A673 (cell line): ENCODE data around the gene TBRG1. TPM values are rescaled to one million over a fixed set of nuclear protein-coding genes. Genes with fewer than 3 reads are reported as not detected.

ENCODE experiments used
- BruUV-seq: library from RNA; stranded (reverse); fragments of 400-500 nt; replicated peaks from 2 replicates; lab custom pipeline; 2021; lab: Mats Ljungman, UMichigan
- CTCF ChIA-PET: fragments of 300-600 bp; sonication (Branson Sonifier 250); formaldehyde crosslinking; loops from one replicate; lab custom pipeline; 2022; ENCODE audit warnings: antibody characterized with exemption; lab: Charles Lee
- POLR2A ChIA-PET: fragments of 300-600 bp; sonication (Branson Sonifier 250); formaldehyde crosslinking; loops from one replicate; lab custom pipeline; 2022; ENCODE audit warnings: antibody characterized with exemption; ENCODE audit not compliant: low non-redundant PET; lab: Charles Lee
- DNase-seq: peaks from one replicate; pipeline ENCODE4 v3.0.0-alpha.2; 2015; ENCODE audit warnings: low spot score
- H3K27ac ChIP-seq: fragments of 200-600 bp; sonication (generic); 2 replicates; pipeline ENCODE4 v1.5.1; 2016; ENCODE audit warnings: mixed run types, low read depth, mild to moderate bottlenecking, mixed read lengths, antibody characterized with exemption, low read length; ENCODE audit not compliant: poor library complexity, severe bottlenecking
- H3K27me3 ChIP-seq: fragments of 200-600 bp; sonication (generic); replicated peaks from 2 replicates; pipeline ENCODE4 v1.6.1; 2017; ENCODE audit warnings: mixed run types, low read depth, mild to moderate bottlenecking, mixed read lengths, antibody characterized with exemption, low read length; ENCODE audit not compliant: insufficient read depth, poor library complexity
- H3K36me3 ChIP-seq: fragments of 200-600 bp; sonication (generic); 2 replicates; pipeline ENCODE4 v1.6.1; 2016; ENCODE audit warnings: mixed run types, mild to moderate bottlenecking, mixed read lengths, antibody characterized with exemption, low read length; ENCODE audit not compliant: insufficient read depth, poor library complexity, severe bottlenecking
- H3K4me1 ChIP-seq: fragments of 200-600 bp; sonication (generic); 2 replicates; pipeline ENCODE4 v1.6.1; 2017; ENCODE audit warnings: mixed run types, mild to moderate bottlenecking, mixed read lengths, antibody characterized with exemption, low read length; ENCODE audit not compliant: insufficient read depth, poor library complexity, severe bottlenecking
- H3K4me3 ChIP-seq: fragments of 200-600 bp; sonication (generic); 2 replicates; pipeline ENCODE4 v1.5.1; 2016; ENCODE audit warnings: low read depth, mixed run types, mild to moderate bottlenecking, mixed read lengths, low read length; ENCODE audit not compliant: poor library complexity, severe bottlenecking
- H3K9me3 ChIP-seq: fragments of 200-600 bp; sonication (generic); 2 replicates; pipeline ENCODE4 v1.6.1; 2016; ENCODE audit warnings: mixed run types, low read depth, mild to moderate bottlenecking, mixed read lengths, antibody characterized with exemption, low read length; ENCODE audit not compliant: poor library complexity, severe bottlenecking
- CTCF ChIP-seq: fragments of 300-800, 200-600 bp; sonication (generic); conservative IDR thresholded peaks from 2 replicates; pipeline ENCODE4 v1.5.1; 2017; ENCODE audit warnings: low read depth, mild to moderate bottlenecking, antibody characterized with exemption, low read length, moderate library complexity, mixed read lengths
- EZH2 ChIP-seq: fragments of 200-600 bp; sonication (generic); IDR thresholded peaks from 2 replicates; pipeline ENCODE4 v1.6.1; 2017; ENCODE audit warnings: borderline replicate concordance, low read depth, mild to moderate bottlenecking, mixed read lengths, antibody characterized with exemption, low read length; ENCODE audit not compliant: poor library complexity, severe bottlenecking
- intact Hi-C: fragments of 100-400 bp; cut with micrococcal nuclease; formaldehyde crosslinking; loops from one replicate; pipeline ENCODE4 v1.10.0; 2022; ENCODE audit not compliant: unreplicated experiment
- total RNA-seq: library from RNA; stranded (reverse); gene quantifications from 2 replicates; pipeline ENCODE4 v1.2.3, GENCODE V29; 2021

Gene TBRG1
- total RNA-seq, 1 experiment from 2014 or later, result 44.4 TPM

- no peaks in the 10 kb centered on the region for H3K27me3 ChIP-seq
- no peak for TF ChIP-seq CTCF
- TF ChIP-seq EZH2, result no peak
- no peaks in the 10 kb centered on the region for H3K9me3 ChIP-seq
- ChIA-PET CTCF (no interaction called here), POLR2A (no interaction called here)
- no TSS peak for BruUV-seq
- H3K4me1 ChIP-seq, result no peaks in the 10 kb centered on the region
- H3K4me3 ChIP-seq, result no peak overlapping the region
- H3K27ac ChIP-seq, result no peak overlapping the region
- intact Hi-C loops, result no loop called here
- DNase-seq, result no peak
- H3K36me3 ChIP-seq, result peaks cover 95% of the 10 kb centered on the region
These were observed 7.3 kb downstream of the TBRG1 start for GRCh38 chr11:124629961-124630360.

DNA sequence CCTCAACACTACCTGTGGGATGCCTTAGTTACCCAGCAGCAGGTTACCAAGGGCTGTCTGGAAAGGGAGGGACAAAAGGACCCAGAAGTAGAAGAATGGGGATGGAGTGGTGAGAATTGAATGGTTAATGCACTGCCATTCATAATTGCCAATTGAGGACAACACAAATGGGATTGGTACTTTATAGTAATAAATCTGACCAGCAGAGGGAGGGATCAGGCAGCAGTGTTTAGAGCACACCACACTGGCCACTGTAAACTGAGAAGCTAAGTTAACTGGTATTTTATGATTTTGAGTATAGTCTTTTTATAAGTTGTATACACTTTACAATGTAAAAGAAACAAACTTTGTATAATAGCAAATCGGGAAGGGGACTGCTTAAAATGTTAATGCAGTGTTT is 10.7 kb downstream of the TBRG1 start:
- POLR2A ChIA-PET, result no interaction called here
- intact Hi-C loops, result no loop called here
- no peak overlapping the region for H3K27ac ChIP-seq
- H3K4me1 ChIP-seq, result no peaks in the 10 kb centered on the region
- no peak for DNase-seq
- no TSS peak for BruUV-seq
- H3K9me3 ChIP-seq, result no peaks in the 10 kb centered on the region
- no peaks in the 10 kb centered on the region for H3K27me3 ChIP-seq
- no peak overlapping the region for H3K4me3 ChIP-seq
- CTCF ChIA-PET, result interaction anchor here (0.6 kb wide), 1 partner anchor 128 kb away, joined by 6 read pairs; no protein-coding TSS in a partner anchor
- H3K36me3 ChIP-seq, result peaks cover 86% of the 10 kb centered on the region
- TF ChIP-seq CTCF (peak; percentile 47), EZH2 (no peak)

- no peak for TF ChIP-seq EZH2
- POLR2A ChIA-PET, result no interaction called here
- BruUV-seq, result TSS peak; percentile 88
- Histone ChIP-seq H3K4me3 (no peak overlapping the region), H3K4me1 (no peaks in the 10 kb centered on the region), H3K27me3 (no peaks in the 10 kb centered on the region), H3K9me3 (no peaks in the 10 kb centered on the region), H3K27ac (no peak overlapping the region), H3K36me3 (peaks cover 66% of the 10 kb centered on the region)
- CTCF ChIA-PET, result no interaction called here
- intact Hi-C loops, result no loop called here
- no peak for DNase-seq
These were observed 13.3 kb downstream of the TBRG1 start for GRCh38 chr11:124635932-124636331.

GRCh38 chr11:124638500-124638899 is 15.8 kb downstream of the TBRG1 start:
- no peaks in the 10 kb centered on the region for H3K27me3 ChIP-seq
- no TSS peak for BruUV-seq
- no peak overlapping the region for H3K4me3 ChIP-seq
- H3K27ac ChIP-seq, result no peak overlapping the region
- DNase-seq, result no peak
- no peaks in the 10 kb centered on the region for H3K4me1 ChIP-seq
- intact Hi-C loops, result no loop called here
- ChIA-PET CTCF (no interaction called here), POLR2A (no interaction called here)
- H3K36me3 ChIP-seq, result peaks cover 40% of the 10 kb centered on the region
- TF ChIP-seq CTCF (no peak), EZH2 (no peak)
- no peaks in the 10 kb centered on the region for H3K9me3 ChIP-seq
